GM10266 (cell line): ENCODE data around the gene ZNF148.
"Not testable (repeated sequence)": the region's sequence is repeated elsewhere in the genome, so short reads cannot be mapped to it uniquely, and the experiment has no call there.

Experiments
- DNase-seq: peaks from one replicate; pipeline ENCODE4 v3.0.0; 2012; ENCODE audit errors: extremely low spot score
- TF ChIP-seq, protein P1 (sequence below): IDR thresholded peaks from 2 replicates; pipeline ENCODE4 v1.5.1; 2012; ENCODE audit warnings: mild to moderate bottlenecking, low read depth; ENCODE audit not compliant: control insufficient read depth, insufficient read depth; ENCODE audit errors: missing control alignments

Gene ZNF148

DNA sequence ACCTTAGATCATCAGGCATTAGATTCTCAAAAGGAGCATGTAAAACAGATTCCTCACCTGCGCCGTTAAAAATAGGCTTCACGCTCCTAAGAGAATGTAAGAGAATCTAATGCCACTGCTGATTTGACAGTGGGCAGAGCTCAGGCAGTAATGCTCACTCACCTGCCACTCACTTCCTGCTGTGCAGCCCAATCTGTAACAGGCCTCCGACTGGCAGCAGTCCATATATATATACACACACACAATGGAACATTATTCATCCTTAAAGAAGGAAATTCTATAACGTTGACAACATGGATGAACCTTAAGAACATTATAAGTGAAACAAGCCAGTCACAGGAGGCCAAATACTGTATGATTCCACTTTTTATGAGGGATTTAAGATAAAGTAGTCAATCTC, 24.5 kb downstream of the ZNF148 start:
- TF ChIP-seq, protein P1, sequence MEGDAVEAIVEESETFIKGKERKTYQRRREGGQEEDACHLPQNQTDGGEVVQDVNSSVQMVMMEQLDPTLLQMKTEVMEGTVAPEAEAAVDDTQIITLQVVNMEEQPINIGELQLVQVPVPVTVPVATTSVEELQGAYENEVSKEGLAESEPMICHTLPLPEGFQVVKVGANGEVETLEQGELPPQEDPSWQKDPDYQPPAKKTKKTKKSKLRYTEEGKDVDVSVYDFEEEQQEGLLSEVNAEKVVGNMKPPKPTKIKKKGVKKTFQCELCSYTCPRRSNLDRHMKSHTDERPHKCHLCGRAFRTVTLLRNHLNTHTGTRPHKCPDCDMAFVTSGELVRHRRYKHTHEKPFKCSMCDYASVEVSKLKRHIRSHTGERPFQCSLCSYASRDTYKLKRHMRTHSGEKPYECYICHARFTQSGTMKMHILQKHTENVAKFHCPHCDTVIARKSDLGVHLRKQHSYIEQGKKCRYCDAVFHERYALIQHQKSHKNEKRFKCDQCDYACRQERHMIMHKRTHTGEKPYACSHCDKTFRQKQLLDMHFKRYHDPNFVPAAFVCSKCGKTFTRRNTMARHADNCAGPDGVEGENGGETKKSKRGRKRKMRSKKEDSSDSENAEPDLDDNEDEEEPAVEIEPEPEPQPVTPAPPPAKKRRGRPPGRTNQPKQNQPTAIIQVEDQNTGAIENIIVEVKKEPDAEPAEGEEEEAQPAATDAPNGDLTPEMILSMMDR, result no peak
- no peak for DNase-seq

DNA sequence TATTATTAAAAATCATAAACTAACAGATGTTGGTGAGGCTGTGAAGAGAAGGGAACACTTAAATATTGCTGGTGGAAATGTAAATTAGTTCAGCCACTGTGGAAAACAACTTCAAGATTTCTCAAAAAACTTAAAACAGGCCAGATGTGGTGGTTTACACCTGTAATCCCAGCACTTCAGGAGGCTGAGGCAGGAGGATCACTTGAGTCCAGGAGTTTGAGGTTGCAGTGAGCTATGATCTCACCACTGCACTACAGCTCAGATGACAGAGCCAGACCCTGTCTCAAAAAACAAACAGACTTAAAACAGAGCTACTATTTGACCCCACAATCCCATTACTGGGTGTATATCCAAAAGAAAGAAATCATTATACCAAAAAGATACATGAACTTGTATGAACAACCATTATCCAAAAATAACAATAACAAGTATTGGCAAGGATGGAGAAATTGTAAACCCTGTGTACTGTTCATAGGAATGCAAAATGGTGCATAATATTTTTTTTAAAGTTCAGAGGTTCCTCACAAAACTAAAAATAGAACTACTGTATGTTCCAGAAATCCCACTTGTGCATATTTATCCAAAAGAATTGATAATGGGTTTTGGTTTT, 25.5 kb downstream of the ZNF148 start:
- no peak for DNase-seq
- TF ChIP-seq, protein P1, result no peak

DNA sequence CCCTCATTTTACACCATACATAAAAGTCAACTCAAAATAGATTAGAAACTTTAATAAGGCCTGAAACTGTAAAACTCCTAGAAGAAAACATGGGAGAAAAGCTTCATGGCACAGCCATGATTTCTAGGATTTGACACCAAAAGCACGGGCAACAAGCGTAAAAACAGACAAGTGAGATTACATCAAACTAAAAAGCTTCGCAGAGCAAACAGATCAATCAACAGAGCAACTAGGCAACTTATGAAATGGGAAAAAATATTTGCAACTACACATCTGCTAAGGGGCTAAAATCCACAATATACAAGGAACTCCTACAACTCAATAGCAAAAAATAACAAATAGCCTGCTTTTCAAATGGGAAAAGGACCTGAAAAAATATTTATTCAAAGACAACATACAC, 26.1 kb downstream of the ZNF148 start:
- TF ChIP-seq, protein P1, result no peak
- no peak for DNase-seq

DNA sequence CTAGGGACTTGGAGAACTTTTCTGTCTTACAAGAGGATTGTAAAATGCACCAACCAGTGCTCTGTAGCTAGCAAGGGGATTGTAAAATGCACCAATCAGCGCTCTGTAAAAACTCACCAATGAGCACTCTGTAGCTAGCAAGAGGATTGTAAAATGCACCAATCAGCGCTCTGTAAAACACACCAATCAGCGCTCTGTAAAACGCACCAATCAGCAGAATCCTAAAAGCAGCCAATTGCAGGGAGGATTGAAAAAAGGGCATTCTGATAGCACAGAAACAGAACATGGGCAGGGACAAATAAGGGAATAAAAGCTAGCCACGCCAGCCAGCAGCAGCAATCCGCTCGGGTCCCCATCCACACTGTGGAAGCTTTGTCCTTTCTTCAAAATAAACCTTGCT, 31.8 kb downstream of the ZNF148 start:
- DNase-seq, result not testable (repeated sequence)

DNA sequence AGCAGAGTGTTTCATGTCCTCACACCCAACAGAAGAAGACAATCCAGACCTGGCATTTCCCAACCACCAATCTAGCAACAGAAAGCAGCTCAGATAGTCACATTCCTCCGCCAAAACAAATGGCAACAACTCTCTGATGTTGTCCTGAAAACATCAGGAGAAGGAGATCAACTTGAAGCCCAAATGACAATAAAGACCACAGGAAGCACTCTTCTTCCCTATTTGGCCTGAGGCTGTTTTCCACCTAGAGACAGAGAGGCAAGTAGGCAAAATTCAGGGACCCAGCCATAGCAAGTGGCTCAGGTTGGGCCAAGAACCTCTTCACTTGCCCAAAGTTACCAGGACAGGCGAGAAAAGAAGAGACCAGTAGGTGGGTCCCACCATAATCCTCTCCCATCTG, 35.0 kb downstream of the ZNF148 start:
- DNase-seq, result no peak

DNA sequence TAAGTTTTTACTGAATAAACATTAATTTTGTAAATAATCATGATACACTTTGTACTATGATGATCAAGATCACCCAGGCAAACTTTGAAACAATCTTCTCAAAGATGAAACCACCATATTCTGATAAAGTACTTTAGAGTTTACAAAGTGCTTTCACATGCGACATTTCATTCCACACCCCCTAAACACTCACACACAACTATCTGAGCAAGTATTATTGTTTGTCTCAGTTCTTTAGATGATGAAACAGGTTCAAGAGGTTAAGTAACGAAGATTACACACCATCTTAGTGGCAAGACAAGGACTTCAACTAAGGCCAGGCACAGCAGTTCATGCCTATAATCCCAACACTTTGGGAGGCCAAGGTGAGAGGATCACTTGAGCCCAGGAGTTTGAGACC, 37.6 kb downstream of the ZNF148 start:
- DNase-seq, result no peak
- TF ChIP-seq, protein P1, result no peak

More for the DNA sequence above, 35.0 kb downstream of the ZNF148 start:
- TF ChIP-seq, protein P1, result no peak

DNA sequence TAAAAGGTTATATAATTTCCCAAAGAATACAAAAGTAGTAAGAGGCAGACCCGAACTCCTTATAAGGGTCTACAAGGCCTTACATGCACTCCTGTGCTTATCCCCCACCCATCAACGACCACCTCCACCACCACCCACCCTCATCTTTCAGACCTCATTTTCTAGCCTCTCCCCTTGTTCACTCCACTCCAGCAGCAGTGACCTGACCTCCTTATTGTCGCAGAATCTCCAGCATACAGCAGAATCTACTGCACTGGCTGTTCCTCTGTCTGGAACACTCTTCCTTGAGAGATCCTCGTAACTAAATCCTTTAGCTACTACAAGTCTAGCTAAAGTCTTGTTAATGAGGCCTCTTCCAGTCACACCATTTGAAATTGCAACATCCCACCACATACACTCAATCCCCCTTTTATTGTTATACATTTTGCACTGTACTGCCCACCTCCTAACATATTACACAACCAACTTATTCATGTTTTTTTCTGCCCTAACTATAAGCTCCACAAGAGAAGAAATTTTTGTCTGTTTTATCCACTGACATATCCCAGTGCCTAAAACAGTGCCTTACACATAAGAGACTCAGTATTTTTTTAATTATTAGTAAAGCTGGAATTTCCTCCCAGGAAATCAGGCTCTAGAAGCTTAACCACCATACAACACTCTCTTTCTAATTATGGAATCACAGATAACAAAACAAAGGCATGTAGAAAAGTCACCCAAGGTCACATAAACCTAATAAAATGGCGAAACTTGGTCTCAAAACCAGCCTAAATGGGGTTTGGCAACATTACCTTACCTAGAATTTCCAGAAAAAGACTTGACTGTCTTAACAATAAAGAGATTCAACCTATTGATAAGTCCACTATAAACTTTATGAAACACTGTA, 40.2 kb downstream of the ZNF148 start:
- TF ChIP-seq, protein P1, result no peak
- no peak for DNase-seq
